ENCODE measurements around the gene CEP250. TPM values are rescaled to one million over a fixed set of nuclear protein-coding genes. Genes with fewer than 3 reads are reported as not detected.
A peak's percentile ranks its signal among the peaks of the same experiment; 100 is the strongest.

CEP250 gene, protein sequence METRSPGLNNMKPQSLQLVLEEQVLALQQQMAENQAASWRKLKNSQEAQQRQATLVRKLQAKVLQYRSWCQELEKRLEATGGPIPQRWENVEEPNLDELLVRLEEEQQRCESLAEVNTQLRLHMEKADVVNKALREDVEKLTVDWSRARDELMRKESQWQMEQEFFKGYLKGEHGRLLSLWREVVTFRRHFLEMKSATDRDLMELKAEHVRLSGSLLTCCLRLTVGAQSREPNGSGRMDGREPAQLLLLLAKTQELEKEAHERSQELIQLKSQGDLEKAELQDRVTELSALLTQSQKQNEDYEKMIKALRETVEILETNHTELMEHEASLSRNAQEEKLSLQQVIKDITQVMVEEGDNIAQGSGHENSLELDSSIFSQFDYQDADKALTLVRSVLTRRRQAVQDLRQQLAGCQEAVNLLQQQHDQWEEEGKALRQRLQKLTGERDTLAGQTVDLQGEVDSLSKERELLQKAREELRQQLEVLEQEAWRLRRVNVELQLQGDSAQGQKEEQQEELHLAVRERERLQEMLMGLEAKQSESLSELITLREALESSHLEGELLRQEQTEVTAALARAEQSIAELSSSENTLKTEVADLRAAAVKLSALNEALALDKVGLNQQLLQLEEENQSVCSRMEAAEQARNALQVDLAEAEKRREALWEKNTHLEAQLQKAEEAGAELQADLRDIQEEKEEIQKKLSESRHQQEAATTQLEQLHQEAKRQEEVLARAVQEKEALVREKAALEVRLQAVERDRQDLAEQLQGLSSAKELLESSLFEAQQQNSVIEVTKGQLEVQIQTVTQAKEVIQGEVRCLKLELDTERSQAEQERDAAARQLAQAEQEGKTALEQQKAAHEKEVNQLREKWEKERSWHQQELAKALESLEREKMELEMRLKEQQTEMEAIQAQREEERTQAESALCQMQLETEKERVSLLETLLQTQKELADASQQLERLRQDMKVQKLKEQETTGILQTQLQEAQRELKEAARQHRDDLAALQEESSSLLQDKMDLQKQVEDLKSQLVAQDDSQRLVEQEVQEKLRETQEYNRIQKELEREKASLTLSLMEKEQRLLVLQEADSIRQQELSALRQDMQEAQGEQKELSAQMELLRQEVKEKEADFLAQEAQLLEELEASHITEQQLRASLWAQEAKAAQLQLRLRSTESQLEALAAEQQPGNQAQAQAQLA (N-terminal part only)
- 22.0 and 66.7 TPM in 2 replicates for total RNA-seq (ENCODE audit: low replicate concordance)

DNA sequence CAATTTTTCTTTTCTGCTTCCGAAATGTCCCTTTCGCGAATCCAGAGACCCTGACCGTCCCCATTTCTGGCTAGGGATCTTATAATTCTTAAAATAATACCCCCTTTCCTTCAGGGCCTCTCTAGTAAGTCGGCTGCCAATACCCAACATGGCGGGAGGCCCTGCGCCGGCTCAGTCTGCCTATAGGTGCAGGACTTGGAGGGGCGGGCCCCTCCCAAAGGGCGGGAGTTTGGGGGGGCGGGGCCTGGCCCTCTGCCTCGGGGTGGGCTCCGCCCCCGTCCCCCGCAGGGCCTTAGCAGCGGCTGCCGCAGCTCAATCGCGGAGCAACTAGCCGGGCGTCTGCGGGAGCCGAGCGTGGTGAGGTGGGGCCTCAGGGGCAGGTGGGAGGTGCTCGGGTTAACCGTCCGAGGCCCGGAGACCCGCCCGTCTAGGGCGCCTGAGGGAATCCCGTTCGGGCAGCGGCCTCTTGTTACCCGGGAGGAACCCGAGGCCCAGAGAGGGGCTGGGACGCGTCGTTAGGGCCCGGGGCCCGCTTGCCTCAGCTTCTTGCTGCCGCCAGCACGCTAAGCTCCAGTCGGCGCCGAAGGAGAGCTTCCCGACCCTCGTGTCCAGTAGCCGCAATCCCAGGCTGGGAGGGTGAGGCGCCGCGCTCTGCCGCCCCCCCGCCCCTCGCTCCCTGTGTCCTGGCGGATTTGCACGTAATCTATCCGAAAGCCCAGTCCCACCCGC is at the start of gene CEP250:
CEP250 (plus strand) TSS at position 718 of the 729 bp plus-strand sequence. CDS start 6,770 bp downstream, outside the sequence.
- H3K4me3 ChIP-seq (ENCODE audit: low read depth, low read length), result peak within 1 kb of the TSS; percentile 70
- TF ChIP-seq, protein P1, sequence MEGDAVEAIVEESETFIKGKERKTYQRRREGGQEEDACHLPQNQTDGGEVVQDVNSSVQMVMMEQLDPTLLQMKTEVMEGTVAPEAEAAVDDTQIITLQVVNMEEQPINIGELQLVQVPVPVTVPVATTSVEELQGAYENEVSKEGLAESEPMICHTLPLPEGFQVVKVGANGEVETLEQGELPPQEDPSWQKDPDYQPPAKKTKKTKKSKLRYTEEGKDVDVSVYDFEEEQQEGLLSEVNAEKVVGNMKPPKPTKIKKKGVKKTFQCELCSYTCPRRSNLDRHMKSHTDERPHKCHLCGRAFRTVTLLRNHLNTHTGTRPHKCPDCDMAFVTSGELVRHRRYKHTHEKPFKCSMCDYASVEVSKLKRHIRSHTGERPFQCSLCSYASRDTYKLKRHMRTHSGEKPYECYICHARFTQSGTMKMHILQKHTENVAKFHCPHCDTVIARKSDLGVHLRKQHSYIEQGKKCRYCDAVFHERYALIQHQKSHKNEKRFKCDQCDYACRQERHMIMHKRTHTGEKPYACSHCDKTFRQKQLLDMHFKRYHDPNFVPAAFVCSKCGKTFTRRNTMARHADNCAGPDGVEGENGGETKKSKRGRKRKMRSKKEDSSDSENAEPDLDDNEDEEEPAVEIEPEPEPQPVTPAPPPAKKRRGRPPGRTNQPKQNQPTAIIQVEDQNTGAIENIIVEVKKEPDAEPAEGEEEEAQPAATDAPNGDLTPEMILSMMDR (IDR thresholded peaks at IDR 0.05; ENCODE audit: insufficient read depth, low read length), result no peak
- peak; percentile 91 for DNase-seq (ENCODE audit: low read depth)

DNA sequence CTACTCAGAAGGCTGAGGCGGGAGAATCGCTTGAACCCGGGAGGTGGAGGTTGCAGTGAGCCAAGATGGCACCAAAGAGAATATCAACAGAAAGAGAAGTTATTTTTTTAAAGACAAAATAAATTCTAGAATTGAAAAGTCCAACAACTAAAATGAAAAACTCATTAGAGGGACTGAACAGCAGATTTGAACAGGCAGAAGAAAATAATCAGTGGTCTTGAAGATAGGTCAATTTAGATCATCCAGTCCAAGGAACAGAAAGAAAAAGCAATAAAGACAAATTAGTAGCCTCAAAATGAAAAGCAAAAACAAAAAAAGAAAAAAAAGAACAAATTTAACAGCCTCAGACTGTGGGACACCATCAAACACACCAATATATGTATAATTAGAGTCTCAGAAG is 49.6 kb upstream of the CEP250 start:
- no peak overlapping the region for H3K4me3 ChIP-seq (ENCODE audit: low read depth, low read length)
- TF ChIP-seq, protein P1 (IDR thresholded peaks at IDR 0.05; ENCODE audit: insufficient read depth, low read length), result no peak
- no peak for DNase-seq (ENCODE audit: low read depth)

DNA sequence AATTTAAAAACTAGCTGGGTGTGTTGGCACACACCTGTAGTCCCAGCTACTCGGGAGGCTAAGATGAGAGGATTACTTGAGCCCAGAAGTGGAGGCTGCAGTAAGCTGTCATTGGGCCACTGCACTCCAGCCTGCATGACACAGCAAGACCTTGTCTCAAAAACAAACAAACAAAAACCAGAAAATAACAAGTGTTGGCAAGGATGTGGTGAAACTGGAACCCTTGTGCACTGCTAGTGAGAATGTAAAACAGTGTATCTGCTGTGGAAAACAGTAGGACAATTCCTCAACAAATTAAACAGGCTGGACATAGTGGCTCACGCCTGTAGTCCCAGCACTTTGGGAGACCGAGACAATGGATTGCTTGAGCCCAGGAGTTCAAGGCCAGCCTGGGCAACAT is 47.1 kb upstream of the CEP250 start:
- TF ChIP-seq, protein P1 (IDR thresholded peaks at IDR 0.05; ENCODE audit: insufficient read depth, low read length), result no peak
- DNase-seq (ENCODE audit: low read depth), result no peak
- H3K4me3 ChIP-seq (ENCODE audit: low read depth, low read length), result no peak overlapping the region

DNA sequence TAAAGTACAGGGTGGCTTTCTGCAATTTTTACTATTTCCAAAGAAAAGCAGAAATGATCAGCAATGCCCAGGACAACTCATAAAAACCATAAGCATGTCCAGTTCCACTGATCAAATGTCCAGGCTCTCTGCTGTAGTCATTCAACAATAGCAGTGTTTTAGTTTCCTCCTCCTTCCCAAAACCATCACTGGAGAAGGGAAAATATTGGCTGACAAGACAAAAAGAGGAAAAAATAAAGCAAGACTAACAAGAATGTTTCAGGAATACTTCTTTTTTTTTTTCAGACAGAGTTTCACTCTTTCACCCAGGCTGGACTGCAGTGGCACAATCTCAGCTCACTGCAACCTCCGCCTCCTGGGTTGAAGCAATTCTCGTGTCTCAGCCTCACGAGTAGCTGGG is 45.9 kb upstream of the CEP250 start:
- H3K4me3 ChIP-seq (ENCODE audit: low read depth, low read length), result no peak overlapping the region
- TF ChIP-seq, protein P1 (IDR thresholded peaks at IDR 0.05; ENCODE audit: insufficient read depth, low read length), result no peak
- no peak for DNase-seq (ENCODE audit: low read depth)

DNA sequence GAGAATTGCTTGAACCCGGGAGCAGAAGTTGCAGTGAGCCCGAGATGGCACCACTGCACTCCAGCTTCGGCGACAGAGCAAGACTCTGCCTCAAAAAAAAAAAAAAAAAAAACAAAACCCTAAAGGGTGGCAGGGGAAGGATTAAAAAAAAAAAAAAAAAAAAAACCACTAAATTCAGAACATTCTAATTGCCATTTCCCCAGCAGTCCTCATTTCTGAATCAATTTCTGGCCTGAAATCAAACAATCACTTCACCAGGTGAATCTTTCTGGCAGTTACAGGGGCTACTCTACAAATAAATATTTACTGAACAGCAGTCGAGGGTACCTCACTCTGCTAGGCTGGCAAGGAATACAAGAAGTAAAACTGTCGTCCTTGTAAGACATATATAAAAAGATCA is 44.8 kb upstream of the CEP250 start:
- peak overlapping the region; percentile 76 for H3K4me3 ChIP-seq (ENCODE audit: low read depth, low read length)
- DNase-seq (ENCODE audit: low read depth), result no peak
- TF ChIP-seq, protein P1 (IDR thresholded peaks at IDR 0.05; ENCODE audit: insufficient read depth, low read length), result no peak

DNA sequence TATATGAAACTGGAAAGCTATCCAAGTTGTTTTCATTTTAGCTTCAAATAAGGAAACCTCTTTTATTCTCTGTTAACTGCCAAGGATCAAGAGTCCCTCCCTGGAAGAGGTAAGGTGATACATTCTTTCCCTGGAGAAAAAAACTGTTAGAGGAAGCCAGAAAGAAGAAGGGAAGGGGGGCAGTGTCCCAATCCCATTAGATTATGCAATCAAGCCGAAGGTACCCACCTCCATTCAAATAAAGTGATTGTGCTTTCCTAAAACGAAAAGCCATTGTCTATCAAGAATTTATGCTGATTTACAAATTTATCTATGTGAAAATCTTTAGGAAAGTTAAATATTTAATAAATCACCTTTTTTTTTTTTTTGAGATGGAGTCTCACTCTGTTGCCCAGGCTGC is 34.1 kb upstream of the CEP250 start:
- H3K4me3 ChIP-seq (ENCODE audit: low read depth, low read length), result no peak overlapping the region
- no peak for DNase-seq (ENCODE audit: low read depth)
- TF ChIP-seq, protein P1 (IDR thresholded peaks at IDR 0.05; ENCODE audit: insufficient read depth, low read length), result no peak
